ENCODE measurements around the gene PLA2G1B. TPM values are rescaled to one million over a fixed set of nuclear protein-coding genes. Genes with fewer than 3 reads are reported as not detected.

Gene PLA2G1B
- total and polyA plus RNA-seq, 9 donors: 0.36 to 0.75 TPM; not detected in 7

DNA sequence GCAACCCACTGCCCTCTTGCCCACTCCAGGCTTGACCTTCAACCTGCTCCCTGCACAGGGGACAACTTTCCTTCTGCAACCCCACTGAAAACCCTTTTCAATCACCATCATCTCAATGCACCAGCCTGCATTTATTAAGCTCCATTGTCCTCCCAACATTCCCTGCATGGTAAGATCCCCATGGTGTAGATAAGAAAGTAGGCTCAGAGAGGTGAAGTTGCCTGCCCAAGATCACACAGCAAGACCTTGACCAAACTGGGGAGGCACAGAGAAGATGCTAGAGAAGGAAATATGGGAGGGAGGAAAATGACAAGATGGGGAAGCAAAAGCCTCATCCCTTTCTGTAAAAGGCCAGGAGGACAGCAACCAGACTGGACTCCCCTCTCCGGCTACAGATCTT is 31.5 kb upstream of the PLA2G1B start:
- H3K27ac ChIP-seq (ENCODE audit: low read length): no peak overlapping the region
- no peaks in the 10 kb centered on the region for H3K9me3 ChIP-seq (replicated peaks; ENCODE audit: control insufficient read depth, low read depth, low read length)
- no peak overlapping the region for H3K4me3 ChIP-seq (ENCODE audit: low read length)
- DNase-seq: no peak
- H3K4me1 ChIP-seq (ENCODE audit: control insufficient read depth, insufficient read depth, low read length): peaks cover 30% of the 10 kb centered on the region
- WGBS (ENCODE audit: insufficient coverage): no CpG with 5 or more reads among the region's 1 CpG
- H3K36me3 ChIP-seq (ENCODE audit: control insufficient read depth, insufficient read depth, low read length): peaks cover 7% of the 10 kb centered on the region
- no peaks in the 10 kb centered on the region for H3K27me3 ChIP-seq (ENCODE audit: control insufficient read depth, insufficient read depth, low read length)

GRCh38 chr12:120358412-120359100 is 31.0 kb upstream of the PLA2G1B start:
- Histone ChIP-seq H3K27ac (ENCODE audit: low read length) (no peak overlapping the region), H3K27me3 (ENCODE audit: control insufficient read depth, insufficient read depth, low read length) (no peaks in the 10 kb centered on the region), H3K4me1 (ENCODE audit: control insufficient read depth, insufficient read depth, low read length) (peaks cover 28% of the 10 kb centered on the region), H3K4me3 (ENCODE audit: low read length) (no peak overlapping the region), H3K36me3 (ENCODE audit: control insufficient read depth, insufficient read depth, low read length) (peaks cover 10% of the 10 kb centered on the region), H3K9me3 (replicated peaks; ENCODE audit: control insufficient read depth, low read depth, low read length) (no peaks in the 10 kb centered on the region)
- WGBS (ENCODE audit: insufficient coverage): 47% methylated on average over 18 of the region's 19 CpGs
- DNase-seq: no peak

GRCh38 chr12:120357104-120357503 is 29.5 kb upstream of the PLA2G1B start:
- peaks cover 12% of the 10 kb centered on the region for H3K36me3 ChIP-seq (ENCODE audit: control insufficient read depth, insufficient read depth, low read length)
- no peak overlapping the region for H3K27ac ChIP-seq (ENCODE audit: low read length)
- no peaks in the 10 kb centered on the region for H3K27me3 ChIP-seq (ENCODE audit: control insufficient read depth, insufficient read depth, low read length)
- H3K9me3 ChIP-seq (replicated peaks; ENCODE audit: control insufficient read depth, low read depth, low read length): no peaks in the 10 kb centered on the region
- no peak overlapping the region for H3K4me3 ChIP-seq (ENCODE audit: low read length)
- WGBS (ENCODE audit: insufficient coverage): no CpG with 5 or more reads among the region's 5 CpGs
- peaks cover 14% of the 10 kb centered on the region for H3K4me1 ChIP-seq (ENCODE audit: control insufficient read depth, insufficient read depth, low read length)
- DNase-seq: no peak

DNA sequence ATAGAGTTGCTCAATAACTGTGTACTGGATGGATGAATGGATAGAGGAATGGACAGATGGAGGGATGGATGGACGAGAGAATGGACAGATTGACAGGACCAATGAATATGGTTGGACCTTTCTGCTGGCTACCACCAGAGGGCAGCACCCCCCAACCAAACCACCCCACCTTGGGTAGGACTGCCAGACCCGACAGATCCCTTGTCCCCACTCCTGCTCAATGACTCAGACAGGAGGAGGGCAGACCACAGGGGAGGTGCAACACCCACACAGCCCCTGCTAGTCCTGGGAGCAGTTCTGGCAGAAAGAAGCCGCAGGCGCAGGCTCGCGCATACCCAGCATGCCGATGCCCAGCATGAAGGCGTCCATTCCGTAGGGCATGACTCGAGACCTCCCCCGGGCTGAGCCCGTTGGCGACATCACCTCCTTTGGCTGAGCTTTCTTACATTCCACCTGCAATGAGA is 29.0 kb upstream of the PLA2G1B start:
- Histone ChIP-seq H3K9me3 (replicated peaks; ENCODE audit: control insufficient read depth, low read depth, low read length) (no peaks in the 10 kb centered on the region), H3K4me3 (ENCODE audit: low read length) (no peak overlapping the region), H3K4me1 (ENCODE audit: control insufficient read depth, insufficient read depth, low read length) (peaks cover 9% of the 10 kb centered on the region), H3K36me3 (ENCODE audit: control insufficient read depth, insufficient read depth, low read length) (peaks cover 12% of the 10 kb centered on the region), H3K27me3 (ENCODE audit: control insufficient read depth, insufficient read depth, low read length) (no peaks in the 10 kb centered on the region), H3K27ac (ENCODE audit: low read length) (no peak overlapping the region)
- 55% methylated on average over 12 of the region's 13 CpGs for WGBS (ENCODE audit: insufficient coverage)
- peak; percentile 71 for DNase-seq

DNA sequence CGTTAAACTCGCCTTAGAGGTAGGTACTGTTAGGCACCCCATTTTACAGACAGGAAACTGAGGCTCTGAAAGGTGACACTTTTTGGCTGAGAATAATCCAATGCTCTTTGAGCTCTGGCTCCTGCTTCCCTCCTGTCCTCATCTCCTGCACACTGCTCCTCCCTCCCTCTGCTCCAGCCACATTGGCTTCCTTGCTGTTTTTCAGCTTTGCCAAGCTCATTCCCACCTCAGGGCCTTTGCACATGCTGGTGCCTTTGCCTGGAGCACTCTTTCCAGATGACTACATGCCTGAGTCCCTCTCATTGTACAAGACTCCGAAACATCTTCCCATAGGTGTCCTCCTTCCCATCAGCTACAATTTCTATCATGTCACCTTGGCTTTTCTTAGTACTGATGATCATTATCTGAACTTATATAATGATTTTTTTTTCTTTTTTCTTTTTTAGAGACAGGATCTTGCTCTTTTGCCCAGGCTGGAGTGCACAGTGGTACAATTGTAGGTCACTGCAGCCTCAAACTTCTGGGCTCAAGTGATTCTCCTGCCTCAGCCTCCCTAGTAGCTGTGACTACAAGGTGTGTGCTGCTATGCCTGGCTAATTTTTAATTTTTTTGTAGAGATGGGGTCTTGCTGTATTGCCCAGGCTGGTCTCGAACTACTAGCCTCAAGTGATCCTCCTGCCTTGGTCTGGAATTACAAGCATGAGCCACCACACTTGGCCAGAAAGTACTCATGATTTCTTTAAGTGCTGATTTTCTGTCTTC is 26.2 kb upstream of the PLA2G1B start:
- no peak overlapping the region for H3K27ac ChIP-seq (ENCODE audit: low read length)
- H3K27me3 ChIP-seq (ENCODE audit: control insufficient read depth, insufficient read depth, low read length): no peaks in the 10 kb centered on the region
- 89% methylated on average over 2 of the region's 4 CpGs for WGBS (ENCODE audit: insufficient coverage)
- no peak overlapping the region for H3K4me3 ChIP-seq (ENCODE audit: low read length)
- H3K36me3 ChIP-seq (ENCODE audit: control insufficient read depth, insufficient read depth, low read length): peaks cover 12% of the 10 kb centered on the region
- H3K4me1 ChIP-seq (ENCODE audit: control insufficient read depth, insufficient read depth, low read length): peaks cover 3% of the 10 kb centered on the region
- no peak for DNase-seq
- H3K9me3 ChIP-seq (replicated peaks; ENCODE audit: control insufficient read depth, low read depth, low read length): no peaks in the 10 kb centered on the region

DNA sequence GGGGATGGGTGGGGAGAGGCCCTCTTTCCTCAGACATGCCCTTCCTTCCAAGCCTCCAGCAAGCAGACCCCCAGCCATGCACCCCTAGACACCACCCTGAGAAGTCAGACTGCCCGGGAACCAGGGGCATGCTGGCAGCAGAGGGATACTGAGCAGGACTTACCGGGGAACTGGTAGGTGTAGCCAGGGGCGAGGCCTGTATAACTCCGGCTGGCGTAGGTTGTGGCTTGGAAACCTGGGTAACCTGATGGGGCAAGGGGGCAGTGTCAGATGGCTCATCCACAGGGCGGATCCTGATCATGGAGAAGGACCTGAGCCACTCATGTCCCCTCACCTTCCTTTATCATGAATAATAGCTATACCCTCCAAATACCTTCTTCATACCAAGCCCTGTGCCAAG is 25.6 kb upstream of the PLA2G1B start:
- DNase-seq: no peak
- Histone ChIP-seq H3K27me3 (ENCODE audit: control insufficient read depth, insufficient read depth, low read length) (no peaks in the 10 kb centered on the region), H3K9me3 (replicated peaks; ENCODE audit: control insufficient read depth, low read depth, low read length) (no peaks in the 10 kb centered on the region), H3K4me1 (ENCODE audit: control insufficient read depth, insufficient read depth, low read length) (peaks cover 3% of the 10 kb centered on the region), H3K4me3 (ENCODE audit: low read length) (no peak overlapping the region), H3K27ac (ENCODE audit: low read length) (no peak overlapping the region), H3K36me3 (ENCODE audit: control insufficient read depth, insufficient read depth, low read length) (peaks cover 14% of the 10 kb centered on the region)
- 94% methylated on average over 5 of the region's 6 CpGs for WGBS (ENCODE audit: insufficient coverage)

DNA sequence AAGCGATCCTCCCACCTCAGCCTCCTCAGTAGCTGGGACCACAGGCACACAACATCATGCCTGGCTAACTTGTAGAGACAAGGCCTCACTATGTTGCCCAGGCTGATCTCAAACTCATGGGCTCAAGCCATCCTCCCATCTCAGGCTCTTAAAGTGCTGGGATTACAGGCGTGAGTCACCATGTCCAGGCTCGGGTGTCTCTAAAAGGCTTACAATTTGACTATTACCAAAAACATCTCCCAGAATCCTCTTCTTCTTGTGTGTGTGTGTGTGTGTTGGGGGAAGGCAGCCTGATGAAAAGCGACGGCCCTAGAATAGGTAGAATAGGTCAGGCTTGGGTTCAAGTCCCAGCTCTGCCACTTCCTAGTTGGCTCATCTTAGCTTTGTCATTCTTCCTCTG is 24.5 kb upstream of the PLA2G1B start:
- no peak for DNase-seq
- no CpG with 5 or more reads among the region's 5 CpGs for WGBS (ENCODE audit: insufficient coverage)
- Histone ChIP-seq H3K36me3 (ENCODE audit: control insufficient read depth, insufficient read depth, low read length) (peaks cover 13% of the 10 kb centered on the region), H3K27me3 (ENCODE audit: control insufficient read depth, insufficient read depth, low read length) (no peaks in the 10 kb centered on the region), H3K27ac (ENCODE audit: low read length) (no peak overlapping the region), H3K4me3 (ENCODE audit: low read length) (no peak overlapping the region), H3K9me3 (replicated peaks; ENCODE audit: control insufficient read depth, low read depth, low read length) (no peaks in the 10 kb centered on the region), H3K4me1 (ENCODE audit: control insufficient read depth, insufficient read depth, low read length) (peaks cover 3% of the 10 kb centered on the region)

DNA sequence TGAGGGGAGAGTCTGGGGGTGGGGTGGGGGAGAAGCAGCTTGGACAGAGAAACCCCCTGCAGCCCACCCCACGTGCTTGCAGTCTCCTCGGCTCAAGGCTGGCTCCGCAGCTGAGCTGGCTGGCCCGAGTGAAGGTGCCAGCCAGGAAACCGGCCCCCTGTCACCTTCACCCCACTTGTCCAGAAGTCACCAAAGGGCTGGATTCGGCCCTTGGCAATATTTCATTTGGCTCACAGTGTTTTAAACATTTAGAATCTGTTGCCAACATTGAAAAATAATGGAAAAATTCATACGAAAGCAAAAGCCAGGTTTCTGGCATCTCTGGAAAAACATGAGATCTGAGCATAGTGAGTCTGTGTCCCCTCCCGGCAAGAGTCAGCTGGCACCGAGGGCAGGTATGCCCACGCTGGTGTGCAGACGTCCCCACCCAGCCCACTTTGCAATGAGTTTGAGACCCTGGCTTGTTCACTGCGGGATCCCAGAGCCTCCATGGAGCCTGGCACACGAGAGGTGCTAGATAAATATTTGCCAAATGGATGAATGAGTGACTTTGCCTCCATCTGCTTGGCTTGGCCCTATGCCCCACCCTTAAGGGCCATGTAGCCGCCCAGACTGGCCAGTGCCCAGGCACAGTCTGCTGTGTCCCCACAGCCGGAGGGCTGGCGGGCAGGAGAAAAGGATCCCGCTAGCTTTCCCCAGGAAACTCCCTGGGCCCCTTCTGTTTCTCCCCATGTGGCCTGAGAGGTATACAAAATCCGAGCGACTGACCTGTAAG is 23.2 kb upstream of the PLA2G1B start:
- Histone ChIP-seq H3K4me3 (ENCODE audit: low read length) (no peak overlapping the region), H3K27me3 (ENCODE audit: control insufficient read depth, insufficient read depth, low read length) (no peaks in the 10 kb centered on the region), H3K36me3 (ENCODE audit: control insufficient read depth, insufficient read depth, low read length) (peaks cover 11% of the 10 kb centered on the region), H3K9me3 (replicated peaks; ENCODE audit: control insufficient read depth, low read depth, low read length) (no peaks in the 10 kb centered on the region), H3K4me1 (ENCODE audit: control insufficient read depth, insufficient read depth, low read length) (no peaks in the 10 kb centered on the region), H3K27ac (ENCODE audit: low read length) (no peak overlapping the region)
- 76% methylated on average over 10 of the region's 19 CpGs for WGBS (ENCODE audit: insufficient coverage)
- DNase-seq: no peak

DNA sequence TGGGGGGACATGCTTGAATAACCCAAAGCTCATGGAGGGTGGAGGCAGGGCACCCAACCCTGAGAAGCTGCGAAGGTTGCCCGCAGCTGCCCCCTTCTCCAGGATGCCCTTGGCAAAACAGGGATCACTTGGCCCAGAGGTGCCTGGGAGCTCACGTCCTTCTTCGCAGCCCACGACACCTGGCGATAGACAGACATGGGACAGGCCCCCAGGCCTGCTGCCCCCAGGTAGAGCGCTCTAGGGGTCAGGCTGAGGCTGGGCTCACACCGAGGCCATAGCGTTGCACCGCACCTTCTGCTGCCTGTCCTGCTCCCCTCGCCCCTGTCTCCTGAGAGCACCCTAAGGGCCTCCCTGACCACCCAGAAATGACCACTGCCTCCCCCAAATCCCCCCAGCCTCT is 20.2 kb upstream of the PLA2G1B start:
- 94% methylated on average over 9 of the region's 11 CpGs for WGBS (ENCODE audit: insufficient coverage)
- H3K4me1 ChIP-seq (ENCODE audit: control insufficient read depth, insufficient read depth, low read length): no peaks in the 10 kb centered on the region
- H3K4me3 ChIP-seq (ENCODE audit: low read length): no peak overlapping the region
- H3K36me3 ChIP-seq (ENCODE audit: control insufficient read depth, insufficient read depth, low read length): peaks cover 4% of the 10 kb centered on the region
- no peak overlapping the region for H3K27ac ChIP-seq (ENCODE audit: low read length)
- H3K9me3 ChIP-seq (replicated peaks; ENCODE audit: control insufficient read depth, low read depth, low read length): no peaks in the 10 kb centered on the region
- no peaks in the 10 kb centered on the region for H3K27me3 ChIP-seq (ENCODE audit: control insufficient read depth, insufficient read depth, low read length)
- no peak for DNase-seq

GRCh38 chr12:120346681-120347080 is 19.1 kb upstream of the PLA2G1B start:
- Histone ChIP-seq H3K27ac (ENCODE audit: low read length) (no peak overlapping the region), H3K36me3 (ENCODE audit: control insufficient read depth, insufficient read depth, low read length) (peaks cover 3% of the 10 kb centered on the region), H3K9me3 (replicated peaks; ENCODE audit: control insufficient read depth, low read depth, low read length) (no peaks in the 10 kb centered on the region), H3K27me3 (ENCODE audit: control insufficient read depth, insufficient read depth, low read length) (no peaks in the 10 kb centered on the region), H3K4me1 (ENCODE audit: control insufficient read depth, insufficient read depth, low read length) (no peaks in the 10 kb centered on the region), H3K4me3 (ENCODE audit: low read length) (no peak overlapping the region)
- DNase-seq: no peak
- WGBS (ENCODE audit: insufficient coverage): 78% methylated on average over 7 of the region's 7 CpGs
